ENCODE results near the gene COPB2. TPM values are rescaled to one million over a fixed set of nuclear protein-coding genes. Genes with fewer than 3 reads are reported as not detected.

Gene COPB2
- total and polyA plus RNA-seq, 2 of the 4 experiments (the other 2 are of a cell fraction) = 179 to 363 TPM

DNA sequence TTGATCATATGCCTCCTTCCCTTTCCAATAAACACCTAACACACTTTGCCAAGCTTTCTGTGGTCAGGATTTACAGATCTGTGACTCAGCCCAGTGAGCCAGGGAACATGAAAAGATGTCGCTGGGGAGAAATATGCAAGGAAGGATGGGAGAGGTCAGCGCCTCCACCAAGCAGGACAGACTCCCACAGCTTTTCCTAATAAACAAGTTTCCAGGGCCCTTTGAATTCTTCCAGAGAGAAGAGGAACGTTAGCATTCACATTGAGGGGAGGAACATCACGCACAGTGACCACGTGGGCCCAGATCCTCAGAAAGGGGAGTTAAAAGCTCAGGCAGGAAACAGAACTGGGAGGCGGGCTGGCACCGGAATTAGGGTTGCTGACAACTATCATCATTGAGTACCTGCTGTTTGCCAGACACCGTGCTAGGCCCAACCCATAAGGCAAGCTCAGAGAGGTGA, 78.9 kb downstream of the COPB2 start:
- H3K23ac ChIP-seq (ENCODE audit: low read depth, low read length) = peak overlapping the region; percentile 91
- peak overlapping the region; percentile 96 for H2BK120ac ChIP-seq (ENCODE audit: low read depth, low read length)
- peaks cover 31% of the 10 kb centered on the region for H3K4me1 ChIP-seq (ENCODE audit: control insufficient read depth, insufficient read depth, low read length)
- H4K5ac ChIP-seq (ENCODE audit: low read depth, low read length) = peak overlapping the region; percentile 88
- no peak overlapping the region for H3K4me3 ChIP-seq (ENCODE audit: insufficient read depth, low read depth, low read length)
- TF ChIP-seq CHD1 (IDR thresholded peaks at IDR 0.05; ENCODE audit: low read depth, low read length) (no peak), MAFK (IDR thresholded peaks at IDR 0.05; ENCODE audit: low read depth, low read length) (0 out of 2 replicates have a peak, but pooled peaks have one; percentile 4), POLR2A (IDR thresholded peaks at IDR 0.05; ENCODE audit: low read depth, low read length) (no peak), BHLHE40 (IDR thresholded peaks at IDR 0.05; ENCODE audit: low read depth, low read length) (peak; percentile 37; the same call in 1 of the 2 replicates), RCOR1 (IDR thresholded peaks at IDR 0.05; ENCODE audit: insufficient replicate concordance, low read length) (no peak), RFX5 (IDR thresholded peaks at IDR 0.05; ENCODE audit: low read depth, low read length) (no peak), CEBPB (IDR thresholded peaks at IDR 0.05; ENCODE audit: low read depth, low read length) (no peak), FOS (IDR thresholded peaks at IDR 0.05; ENCODE audit: low read depth, low read length) (peak; percentile 70), NFE2L2 (IDR thresholded peaks at IDR 0.05; ENCODE audit: low read depth, low read length) (no peak), RAD21 (IDR thresholded peaks at IDR 0.05; ENCODE audit: low read length) (no peak), MXI1 (IDR thresholded peaks at IDR 0.05; ENCODE audit: borderline replicate concordance, low read depth, low read length) (no peak), SMC3 (IDR thresholded peaks at IDR 0.05; ENCODE audit: low read depth, low read length) (no peak), MAZ (IDR thresholded peaks at IDR 0.05; ENCODE audit: borderline replicate concordance, low read depth, low read length) (no peak)
- TF ChIP-seq, protein P1, sequence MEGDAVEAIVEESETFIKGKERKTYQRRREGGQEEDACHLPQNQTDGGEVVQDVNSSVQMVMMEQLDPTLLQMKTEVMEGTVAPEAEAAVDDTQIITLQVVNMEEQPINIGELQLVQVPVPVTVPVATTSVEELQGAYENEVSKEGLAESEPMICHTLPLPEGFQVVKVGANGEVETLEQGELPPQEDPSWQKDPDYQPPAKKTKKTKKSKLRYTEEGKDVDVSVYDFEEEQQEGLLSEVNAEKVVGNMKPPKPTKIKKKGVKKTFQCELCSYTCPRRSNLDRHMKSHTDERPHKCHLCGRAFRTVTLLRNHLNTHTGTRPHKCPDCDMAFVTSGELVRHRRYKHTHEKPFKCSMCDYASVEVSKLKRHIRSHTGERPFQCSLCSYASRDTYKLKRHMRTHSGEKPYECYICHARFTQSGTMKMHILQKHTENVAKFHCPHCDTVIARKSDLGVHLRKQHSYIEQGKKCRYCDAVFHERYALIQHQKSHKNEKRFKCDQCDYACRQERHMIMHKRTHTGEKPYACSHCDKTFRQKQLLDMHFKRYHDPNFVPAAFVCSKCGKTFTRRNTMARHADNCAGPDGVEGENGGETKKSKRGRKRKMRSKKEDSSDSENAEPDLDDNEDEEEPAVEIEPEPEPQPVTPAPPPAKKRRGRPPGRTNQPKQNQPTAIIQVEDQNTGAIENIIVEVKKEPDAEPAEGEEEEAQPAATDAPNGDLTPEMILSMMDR (conservative IDR thresholded peaks at IDR 0.05; ENCODE audit: low read depth, low read length) = no peak
- TF ChIP-seq, protein P2, sequence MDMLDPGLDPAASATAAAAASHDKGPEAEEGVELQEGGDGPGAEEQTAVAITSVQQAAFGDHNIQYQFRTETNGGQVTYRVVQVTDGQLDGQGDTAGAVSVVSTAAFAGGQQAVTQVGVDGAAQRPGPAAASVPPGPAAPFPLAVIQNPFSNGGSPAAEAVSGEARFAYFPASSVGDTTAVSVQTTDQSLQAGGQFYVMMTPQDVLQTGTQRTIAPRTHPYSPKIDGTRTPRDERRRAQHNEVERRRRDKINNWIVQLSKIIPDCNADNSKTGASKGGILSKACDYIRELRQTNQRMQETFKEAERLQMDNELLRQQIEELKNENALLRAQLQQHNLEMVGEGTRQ (IDR thresholded peaks at IDR 0.05; ENCODE audit: low read depth, low read length) = peak; percentile 78
- TF ChIP-seq, protein P3, sequence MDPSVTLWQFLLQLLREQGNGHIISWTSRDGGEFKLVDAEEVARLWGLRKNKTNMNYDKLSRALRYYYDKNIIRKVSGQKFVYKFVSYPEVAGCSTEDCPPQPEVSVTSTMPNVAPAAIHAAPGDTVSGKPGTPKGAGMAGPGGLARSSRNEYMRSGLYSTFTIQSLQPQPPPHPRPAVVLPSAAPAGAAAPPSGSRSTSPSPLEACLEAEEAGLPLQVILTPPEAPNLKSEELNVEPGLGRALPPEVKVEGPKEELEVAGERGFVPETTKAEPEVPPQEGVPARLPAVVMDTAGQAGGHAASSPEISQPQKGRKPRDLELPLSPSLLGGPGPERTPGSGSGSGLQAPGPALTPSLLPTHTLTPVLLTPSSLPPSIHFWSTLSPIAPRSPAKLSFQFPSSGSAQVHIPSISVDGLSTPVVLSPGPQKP (IDR thresholded peaks at IDR 0.05; ENCODE audit: borderline replicate concordance, low read depth, low read length) = no peak
- peak overlapping the region; percentile 87 for H2AK9ac ChIP-seq (replicated peaks; ENCODE audit: low read depth, low read length, poor library complexity)
- H3K18ac ChIP-seq (ENCODE audit: low read depth, low read length) = peak overlapping the region; percentile 93
- H3K36me3 ChIP-seq (ENCODE audit: control insufficient read depth, insufficient read depth, low read length) = no peaks in the 10 kb centered on the region
- H3K56ac ChIP-seq (ENCODE audit: extremely low read depth, insufficient read depth, low read length) = peak overlapping the region; percentile 70
- no peaks in the 10 kb centered on the region; a peak in 1 of 4 replicates for H3K79me1 ChIP-seq (ENCODE audit: low read depth in 1 of 2, low read length in 2 of 2)
- DNase-seq = peak; percentile 92
- H3K27ac ChIP-seq (ENCODE audit: insufficient read depth, low read length) = peak overlapping the region; percentile 84
- dilution Hi-C loops (cut with HindIII; ENCODE audit: low sequenced_read_pairs, unreplicated experiment) = no loop called here
- H3K9ac ChIP-seq (ENCODE audit: low read depth, low read length) = no peak overlapping the region
- BruUV-seq (replicated peaks) = no TSS peak
- CTCF ChIA-PET = interaction anchor here (0.7 to 1.4 kb wide), 3 partner anchors 44 to 374 kb away, joined by 3 to 4 read pairs (median 4); no protein-coding TSS in a partner anchor
- peak overlapping the region; percentile 91 for H3K14ac ChIP-seq (replicated peaks; ENCODE audit: low read depth, low read length)
- 81% methylated on average over 4 of the region's 8 CpGs; no CpG with 5 or more reads in 1 of the 2 experiments for WGBS, 2 experiments (ENCODE audit: extremely low coverage in 2 of 2, insufficient read length in 1 of 2)
- in situ Hi-C loops (cut with MboI; ENCODE audit: low sequenced_read_pairs) = loop anchor here (10.0 kb wide), 1 partner anchor 186 kb away; no protein-coding TSS in a partner anchor
- H3K4me2 ChIP-seq (ENCODE audit: low read depth, low read length) = no peak overlapping the region
- intact Hi-C loops (cut with micrococcal nuclease) = no loop called here
- H4K8ac ChIP-seq (ENCODE audit: low read depth in 2 of 2, low read length in 2 of 2) = peak overlapping the region; percentile 87 to 88
- H3K4ac ChIP-seq (ENCODE audit: low read depth, low read length) = peak overlapping the region; percentile 96
- H2BK5ac ChIP-seq (ENCODE audit: low read depth, low read length, poor library complexity, severe bottlenecking) = peak overlapping the region; percentile 90
- H3K27me3 ChIP-seq (ENCODE audit: control insufficient read depth, insufficient read depth, low read length) = no peaks in the 10 kb centered on the region
- H2AK5ac ChIP-seq (ENCODE audit: low read depth, low read length) = peak overlapping the region; percentile 96
- peak overlapping the region; percentile 94 for H2BK20ac ChIP-seq (ENCODE audit: low read depth, low read length)
- no peaks in the 10 kb centered on the region for H3K9me3 ChIP-seq (ENCODE audit: control insufficient read depth, insufficient read depth, low read length)
- peak overlapping the region; percentile 77 for H2AFZ ChIP-seq (replicated peaks; ENCODE audit: low read length, poor library complexity)
- peak overlapping the region; percentile 98 for H4K91ac ChIP-seq (ENCODE audit: insufficient read depth, low read depth, low read length)
- ATAC-seq (ENCODE audit: low read depth) = peak; percentile 80
- H2BK15ac ChIP-seq (ENCODE audit: low read depth, low read length) = peak overlapping the region; percentile 87; the same call in 2 of the 3 replicates
- POLR2A ChIA-PET (ENCODE audit: unreplicated experiment) = interaction anchor here (1.0 kb wide), 2 partner anchors 9 to 395 kb away, joined by 3 read pairs; no protein-coding TSS in a partner anchor
- H4K20me1 ChIP-seq (ENCODE audit: insufficient read depth, low read length) = no peaks in the 10 kb centered on the region
- H3K9me1 ChIP-seq (ENCODE audit: insufficient read depth, low read length) = peaks cover 44% of the 10 kb centered on the region
